B cell (primary cell): ENCODE data around the gene ZNF771. TPM values are rescaled to one million over a fixed set of nuclear protein-coding genes. Genes with fewer than 3 reads are reported as not detected.
A peak's percentile ranks its signal among the peaks of the same experiment; 100 is the strongest.

Experiments
- ATAC-seq: fragments of 200-7000 bp; cut with Tn5 transposase; one replicate; pipeline ENCODE4 v1.10.0; 2021; ENCODE audit warnings: low read depth, mild to moderate bottlenecking, moderate number of reproducible peaks, moderate library complexity
- CTCF ChIA-PET: fragments of 350-600 bp; sonication (Branson Sonifier 250); formaldehyde crosslinking; loops from one replicate; lab custom pipeline; 2021; ENCODE audit warnings: antibody characterized with exemption, inconsistent platforms; lab: Charles Lee
- POLR2A ChIA-PET: fragments of 350-600 bp; sonication (Branson Sonifier 250); formaldehyde crosslinking; loops from one replicate; lab custom pipeline; 2021; ENCODE audit warnings: antibody characterized with exemption; lab: Charles Lee
- DNase-seq: peaks from one replicate; pipeline ENCODE4 v3.0.0; 2013
- H2AFZ ChIP-seq: 2 replicates; pipeline ENCODE4 v1.6.1; 2012; ENCODE audit warnings: mild to moderate bottlenecking, low read depth, low read length; ENCODE audit not compliant: insufficient read depth, poor library complexity, severe bottlenecking
- H3K27ac ChIP-seq, 2 donors: 1 replicate in 1 of 2; 2 replicates in 1 of 2; pipeline ENCODE4 v1.5.1; 2012 to 2013; ENCODE audit warnings: low read length in 2 of 2, mild to moderate bottlenecking in 2 of 2, moderate library complexity in 1 of 2
- H3K27me3 ChIP-seq, 4 experiments: fragments of 200-600 bp in 1 of 4; sonication (generic) in 1 of 4; replicated peaks in 1 of 4; 1 replicate in 2 of 4; 2 replicates in 2 of 4; pipeline versions ENCODE4 v1.6.1 to v1.7.0; 2013 to 2016; ENCODE audit warnings: low read length in 3 of 4, mild to moderate bottlenecking in 2 of 4, mixed read lengths in 1 of 4, moderate library complexity in 1 of 4; ENCODE audit not compliant: insufficient read depth in 4 of 4, control insufficient read depth in 3 of 4; ENCODE audit errors: control extremely low read depth in 1 of 4
- H3K36me3 ChIP-seq, 2 experiments: replicated peaks in 1 of 2; 1 replicate in 1 of 2; 2 replicates in 1 of 2; pipeline versions ENCODE4 v1.6.1 to v1.7.1; 2013; ENCODE audit warnings: low read length in 1 of 2; ENCODE audit not compliant: insufficient read depth in 2 of 2, control insufficient read depth in 1 of 2; ENCODE audit errors: control extremely low read depth in 1 of 2, extremely low read depth in 1 of 2
- H3K4me1 ChIP-seq, 2 donors: fragments of 200-600 bp in 1 of 2; sonication (generic) in 1 of 2; 1 replicate in 1 of 2; 2 replicates in 1 of 2; pipeline versions ENCODE4 v1.5.1 to v1.6.1; 2013 to 2017; ENCODE audit warnings: low read length in 2 of 2; ENCODE audit not compliant: control insufficient read depth in 2 of 2, insufficient read depth in 2 of 2
- H3K4me2 ChIP-seq: replicated peaks from 2 replicates; pipeline ENCODE3; 2012; ENCODE audit warnings: mild to moderate bottlenecking, low read depth, low read length; ENCODE audit not compliant: poor library complexity, severe bottlenecking
- H3K4me3 ChIP-seq, 5 experiments: fragments of 200-600 bp in 1 of 5; sonication (generic) in 1 of 5; 1 replicate in 3 of 5; 2 replicates in 2 of 5; pipeline versions ENCODE4 v1.5.1 to v1.7.0; 2011 to 2016; ENCODE audit warnings: low read length in 4 of 5, mild to moderate bottlenecking in 4 of 5, low read depth in 2 of 5, control low read depth in 1 of 5, moderate library complexity in 1 of 5; ENCODE audit not compliant: insufficient read depth in 1 of 5; ENCODE audit errors: control extremely low read depth in 1 of 5, extremely low read depth in 1 of 5
- H3K79me2 ChIP-seq: fragments of 200-600 bp; sonication (generic); one replicate; pipeline ENCODE4 v1.6.0; 2016; ENCODE audit warnings: low read length; ENCODE audit not compliant: control insufficient read depth, insufficient read depth
- H3K9ac ChIP-seq: fragments of 200-600 bp; sonication (generic); 2 replicates; pipeline ENCODE4 v1.6.1; 2017; ENCODE audit warnings: mild to moderate bottlenecking, low read length, moderate library complexity
- H3K9me3 ChIP-seq, 3 donors: one replicate each; pipeline versions ENCODE4 v1.6.1 to v1.7.1; 2013; ENCODE audit warnings: low read length in 2 of 3; ENCODE audit not compliant: control insufficient read depth in 2 of 3, insufficient read depth in 1 of 3; ENCODE audit errors: control extremely low read depth in 1 of 3
- H4K20me1 ChIP-seq: 2 replicates; pipeline ENCODE4 v1.6.0; 2012; ENCODE audit warnings: mild to moderate bottlenecking, low read length; ENCODE audit not compliant: insufficient read depth, control insufficient read depth, poor library complexity, severe bottlenecking
- H3K27ac Mint-ChIP-seq: one replicate; pipeline ENCODE4 v1.8.0; 2021; ENCODE audit warnings: mixed read lengths
- H3K27me3 Mint-ChIP-seq: one replicate; pipeline ENCODE4 v1.8.0; 2021; ENCODE audit warnings: mixed read lengths
- H3K4me1 Mint-ChIP-seq: one replicate; pipeline ENCODE4 v1.8.0; 2021; ENCODE audit warnings: mixed read lengths
- H3K4me3 Mint-ChIP-seq: one replicate; pipeline ENCODE4 v1.8.0; 2021; ENCODE audit warnings: mixed read lengths
- H3K9me3 Mint-ChIP-seq: one replicate; pipeline ENCODE4 v1.8.0; 2022; ENCODE audit warnings: mixed read lengths; ENCODE audit not compliant: insufficient read depth
- EZH2 ChIP-seq: IDR thresholded peaks from 2 replicates; pipeline ENCODE4 v1.6.1; 2012; ENCODE audit warnings: borderline replicate concordance, low read depth, mild to moderate bottlenecking, moderate library complexity, low read length; ENCODE audit not compliant: insufficient read depth, poor library complexity, severe bottlenecking
- WGBS: methylation state at CpG from one replicate; pipeline ENCODE4 v1.1.5; 2013; ENCODE audit warnings: missing lambda C conversion rate; ENCODE audit not compliant: insufficient coverage; 5-methylcytosine and 5-hydroxymethylcytosine counted together
- intact Hi-C: fragments of 100-400 bp; cut with micrococcal nuclease; formaldehyde crosslinking; loops from one replicate; pipeline ENCODE4 v1.10.0; 2022
- polyA plus RNA-seq: library from polyadenylated mRNA; depleted of rRNA; stranded (reverse); fragments of >200 nt; gene quantifications from 2 replicates; pipeline ENCODE4 v1.2.3, GENCODE V29; 2012
- total RNA-seq, 2 donors: library from RNA; stranded (reverse); fragments of 120-200 nt in 1 of 2; gene quantifications; 1 replicate in 1 of 2; 2 replicates in 1 of 2; pipeline versions ENCODE4 v1.2.3 to v1.2.4, GENCODE V29; 2013 to 2022
- TF ChIP-seq, protein P1 (sequence below): fragments of 200-600 bp; IDR thresholded peaks from one replicate; pipeline ENCODE4 v1.8.0; 2022; ENCODE audit warnings: antibody characterized with exemption, mild to moderate bottlenecking

ZNF771 gene
- total and polyA plus RNA-seq, 2 donors (not counting 1 experiment from before 2014, with no cell fraction given), result 4.1 to 6.6 TPM

DNA sequence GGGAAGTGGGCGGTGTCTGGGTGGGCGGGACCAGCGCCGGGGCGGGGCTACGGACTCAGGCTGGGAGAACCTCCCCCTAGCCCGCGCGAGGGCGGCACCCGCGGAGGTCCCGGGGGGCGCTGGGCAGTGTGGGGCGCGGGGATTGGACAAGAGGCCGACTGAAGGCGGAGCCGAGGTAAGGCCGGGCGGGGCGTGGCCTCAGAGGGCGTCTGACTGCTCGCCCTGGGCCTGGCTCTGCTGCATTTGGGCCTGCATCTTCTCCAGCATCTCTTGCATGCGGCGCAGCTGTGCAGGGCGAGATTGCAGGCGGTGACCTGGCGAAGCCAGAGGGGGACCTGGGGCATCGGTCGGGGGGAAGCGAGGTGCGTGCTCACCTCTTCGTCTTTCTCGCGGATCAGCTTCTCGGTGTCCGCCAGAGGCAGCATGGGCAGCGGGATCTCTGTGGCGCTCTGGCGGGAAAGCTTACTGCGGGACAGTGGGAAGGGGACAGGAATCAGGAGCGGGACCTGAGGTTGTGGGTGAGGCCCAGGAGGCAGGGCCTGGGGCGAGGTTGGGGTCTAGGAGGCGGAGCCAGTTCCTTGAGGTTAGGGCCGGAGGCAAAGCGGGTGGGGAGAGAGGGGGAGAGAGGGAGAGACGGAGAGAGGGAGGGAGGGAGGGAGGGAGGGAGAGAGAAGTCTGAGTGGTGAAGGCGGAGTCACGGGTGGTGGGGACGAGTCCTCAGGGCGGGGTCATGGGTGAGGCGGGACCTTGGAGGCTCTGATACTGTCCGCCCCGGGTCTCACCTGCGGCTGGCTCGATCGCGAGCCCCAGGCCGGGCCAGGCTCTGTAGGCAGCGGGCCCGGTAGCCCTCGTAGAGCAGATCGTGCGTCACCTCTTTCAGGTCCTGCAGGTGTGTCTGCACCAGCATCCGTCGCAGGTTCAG is 28.9 kb upstream of the ZNF771 start:
- H2AFZ ChIP-seq, result peak overlapping the region; percentile 77
- no peak for TF ChIP-seq EZH2
- TF ChIP-seq, protein P1, sequence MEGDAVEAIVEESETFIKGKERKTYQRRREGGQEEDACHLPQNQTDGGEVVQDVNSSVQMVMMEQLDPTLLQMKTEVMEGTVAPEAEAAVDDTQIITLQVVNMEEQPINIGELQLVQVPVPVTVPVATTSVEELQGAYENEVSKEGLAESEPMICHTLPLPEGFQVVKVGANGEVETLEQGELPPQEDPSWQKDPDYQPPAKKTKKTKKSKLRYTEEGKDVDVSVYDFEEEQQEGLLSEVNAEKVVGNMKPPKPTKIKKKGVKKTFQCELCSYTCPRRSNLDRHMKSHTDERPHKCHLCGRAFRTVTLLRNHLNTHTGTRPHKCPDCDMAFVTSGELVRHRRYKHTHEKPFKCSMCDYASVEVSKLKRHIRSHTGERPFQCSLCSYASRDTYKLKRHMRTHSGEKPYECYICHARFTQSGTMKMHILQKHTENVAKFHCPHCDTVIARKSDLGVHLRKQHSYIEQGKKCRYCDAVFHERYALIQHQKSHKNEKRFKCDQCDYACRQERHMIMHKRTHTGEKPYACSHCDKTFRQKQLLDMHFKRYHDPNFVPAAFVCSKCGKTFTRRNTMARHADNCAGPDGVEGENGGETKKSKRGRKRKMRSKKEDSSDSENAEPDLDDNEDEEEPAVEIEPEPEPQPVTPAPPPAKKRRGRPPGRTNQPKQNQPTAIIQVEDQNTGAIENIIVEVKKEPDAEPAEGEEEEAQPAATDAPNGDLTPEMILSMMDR, result no peak
- peak overlapping the region; percentile 42 to 87 (median 68) for H3K4me3 ChIP-seq
- DNase-seq, result peak; percentile 99
- H3K79me2 ChIP-seq, result peaks cover 46% of the 10 kb centered on the region
- peak; percentile 85 for ATAC-seq
- under 1% methylated on average over 60 of the region's 67 CpGs for WGBS
- peaks cover 0 to 2% of the 10 kb centered on the region in 2 experiments for H3K36me3 ChIP-seq
- Mint-ChIP-seq H3K27me3 (no peaks in the 10 kb centered on the region), H3K4me1 (peaks cover 50% of the 10 kb centered on the region), H3K4me3 (peak overlapping the region; percentile 94), H3K9me3 (no peaks in the 10 kb centered on the region), H3K27ac (peak overlapping the region; percentile 100)
- peaks cover 33 to 64% of the 10 kb centered on the region in 2 donors for H3K4me1 ChIP-seq
- H3K9me3 ChIP-seq, result peaks cover 0 to 2% (median 0%) of the 10 kb centered on the region in 3 donors
- no peaks in the 10 kb centered on the region for H3K27me3 ChIP-seq
- ChIA-PET POLR2A (interaction anchor here (0.5 to 3.0 kb wide), 15 partner anchors 14 to 1855 kb away, joined by 3 to 11 read pairs (median 6); partner anchors contain the start of genes CORO1A, ZNF48 and ZNF771), CTCF (interaction anchor here (0.6 to 2.0 kb wide), 7 partner anchors 17 to 250 kb away, joined by 3 to 9 read pairs (median 4); partner anchors contain the start of genes ZNF48 and ZNF771)
- H3K9ac ChIP-seq, result peak overlapping the region; percentile 99
- intact Hi-C loops, result loop anchor here (1.0 to 10.0 kb wide), 10 partner anchors 8 to 1454 kb away; partner anchors contain the start of genes ALDOA, CD2BP2, FBRS and ITGAL
- no peaks in the 10 kb centered on the region for H4K20me1 ChIP-seq
- peak overlapping the region; percentile 100 for H3K4me2 ChIP-seq
- H3K27ac ChIP-seq, result peak overlapping the region; percentile 97 to 100
